ENCODE results near the gene SLC26A2.
A peak's percentile ranks its signal among the peaks of the same experiment; 100 is the strongest.
"Not testable (repeated sequence)": the region's sequence is repeated elsewhere in the genome, so short reads cannot be mapped to it uniquely, and the experiment has no call there.

Gene SLC26A2

GRCh38 chr5:150000990-150001659, 40.6 kb downstream of the SLC26A2 start:
- DNase-seq, result no peak

GRCh38 chr5:150001660-150002486, 41.3 kb downstream of the SLC26A2 start:
- DNase-seq, result no peak

GRCh38 chr5:150006318-150006717, 45.8 kb downstream of the SLC26A2 start:
- DNase-seq, result no peak

- DNase-seq, result no peak
These were observed 46.5 kb downstream of the SLC26A2 start for GRCh38 chr5:150007050-150007449.

GRCh38 chr5:150009671-150010387, 49.3 kb downstream of the SLC26A2 start:
- no peak for DNase-seq

- no peak for DNase-seq
These were observed 53.4 kb downstream of the SLC26A2 start for GRCh38 chr5:150013931-150014330.

GRCh38 chr5:150014456-150014855, 53.9 kb downstream of the SLC26A2 start:
- DNase-seq, result no peak

GRCh38 chr5:150015415-150015814, 54.9 kb downstream of the SLC26A2 start:
- DNase-seq, result no peak

GRCh38 chr5:150016537-150016936, 56.0 kb downstream of the SLC26A2 start:
- DNase-seq, result no peak

GRCh38 chr5:150017226-150018005, 56.9 kb downstream of the SLC26A2 start:
- no peak for DNase-seq

- no peak for DNase-seq
These were observed 59.7 kb downstream of the SLC26A2 start for GRCh38 chr5:150020249-150020648.

GRCh38 chr5:150021491-150022157, 61.1 kb downstream of the SLC26A2 start:
- peak; percentile 9 for DNase-seq

- no peak for DNase-seq
These were observed 61.6 kb downstream of the SLC26A2 start for GRCh38 chr5:150022158-150022531.

GRCh38 chr5:150022681-150023080, 62.1 kb downstream of the SLC26A2 start:
- no peak for DNase-seq

GRCh38 chr5:150023136-150023535, 62.6 kb downstream of the SLC26A2 start:
- DNase-seq, result no peak

GRCh38 chr5:150024346-150024984, 63.9 kb downstream of the SLC26A2 start:
- no peak for DNase-seq

GRCh38 chr5:150026682-150027172, 66.2 kb downstream of the SLC26A2 start:
- no peak for DNase-seq

GRCh38 chr5:150028047-150028446, 67.5 kb downstream of the SLC26A2 start:
- DNase-seq, result not testable (repeated sequence)

- DNase-seq, result no peak
These were observed 72.8 kb downstream of the SLC26A2 start for GRCh38 chr5:150033334-150033733.

- no peak for DNase-seq
These were observed 74.1 kb downstream of the SLC26A2 start for GRCh38 chr5:150034662-150035061.

All from right kidney (tissue), 1 donor.